Epithelial cell of proximal tubule (primary cell): Measurements from ENCODE around the gene NFKB2. TPM values are rescaled to one million over a fixed set of nuclear protein-coding genes. Genes with fewer than 3 reads are reported as not detected.

ENCODE experiments used
- DNase-seq: peaks from one replicate; pipeline ENCODE4 v3.0.0-alpha.2; 2011; ENCODE audit warnings: low read depth
- H3K4me3 ChIP-seq: 2 replicates; pipeline ENCODE4 v1.5.1; 2011; ENCODE audit warnings: low read depth, mild to moderate bottlenecking, low read length
- total RNA-seq: library from RNA; depleted of rRNA; stranded (reverse); fragments of >200 nt; gene quantifications from 2 replicates; pipeline ENCODE4 v1.2.3, GENCODE V29; 2015
- TF ChIP-seq, protein P1 (sequence below): conservative IDR thresholded peaks from 2 replicates; pipeline ENCODE4 v1.5.1; 2012; ENCODE audit warnings: low read depth, mild to moderate bottlenecking, low read length

NFKB2 gene
- total RNA-seq, 1 donor from 2014 or later: 84.9 TPM

- peak overlapping the region; percentile 28 for H3K4me3 ChIP-seq
- no peak for DNase-seq
These were observed 42.0 kb downstream of the NFKB2 start for GRCh38 chr10:102437515-102437914.

DNA sequence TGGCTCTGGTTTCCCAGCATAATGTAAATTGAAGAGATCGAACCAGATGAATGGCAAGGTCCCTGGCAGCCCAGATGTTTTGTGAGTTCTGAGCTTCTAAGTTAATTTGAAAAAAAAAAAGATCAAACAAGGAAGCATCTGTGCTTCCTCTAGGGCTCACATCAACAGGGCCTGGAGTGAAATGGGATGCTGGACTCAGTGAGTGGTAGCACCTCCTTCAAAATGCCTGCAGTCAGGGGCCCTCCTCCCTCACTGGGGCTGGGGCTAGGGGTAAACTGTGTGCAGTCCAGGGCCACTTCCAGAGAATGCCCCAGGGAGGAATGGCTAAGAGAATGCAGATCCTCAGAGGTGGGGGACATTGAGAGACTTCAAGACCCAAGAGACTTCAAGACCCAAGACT, 42.9 kb downstream of the NFKB2 start:
- no peak for DNase-seq
- H3K4me3 ChIP-seq: peak overlapping the region; percentile 26
- TF ChIP-seq, protein P1, sequence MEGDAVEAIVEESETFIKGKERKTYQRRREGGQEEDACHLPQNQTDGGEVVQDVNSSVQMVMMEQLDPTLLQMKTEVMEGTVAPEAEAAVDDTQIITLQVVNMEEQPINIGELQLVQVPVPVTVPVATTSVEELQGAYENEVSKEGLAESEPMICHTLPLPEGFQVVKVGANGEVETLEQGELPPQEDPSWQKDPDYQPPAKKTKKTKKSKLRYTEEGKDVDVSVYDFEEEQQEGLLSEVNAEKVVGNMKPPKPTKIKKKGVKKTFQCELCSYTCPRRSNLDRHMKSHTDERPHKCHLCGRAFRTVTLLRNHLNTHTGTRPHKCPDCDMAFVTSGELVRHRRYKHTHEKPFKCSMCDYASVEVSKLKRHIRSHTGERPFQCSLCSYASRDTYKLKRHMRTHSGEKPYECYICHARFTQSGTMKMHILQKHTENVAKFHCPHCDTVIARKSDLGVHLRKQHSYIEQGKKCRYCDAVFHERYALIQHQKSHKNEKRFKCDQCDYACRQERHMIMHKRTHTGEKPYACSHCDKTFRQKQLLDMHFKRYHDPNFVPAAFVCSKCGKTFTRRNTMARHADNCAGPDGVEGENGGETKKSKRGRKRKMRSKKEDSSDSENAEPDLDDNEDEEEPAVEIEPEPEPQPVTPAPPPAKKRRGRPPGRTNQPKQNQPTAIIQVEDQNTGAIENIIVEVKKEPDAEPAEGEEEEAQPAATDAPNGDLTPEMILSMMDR: no peak

More at GRCh38 chr10:102437515-102437914, 42.0 kb downstream of the NFKB2 start:
- TF ChIP-seq, protein P1: no peak

- H3K4me3 ChIP-seq: no peak overlapping the region
- TF ChIP-seq, protein P1: no peak
- no peak for DNase-seq
These were observed 49.3 kb downstream of the NFKB2 start for GRCh38 chr10:102444851-102445250.

DNA sequence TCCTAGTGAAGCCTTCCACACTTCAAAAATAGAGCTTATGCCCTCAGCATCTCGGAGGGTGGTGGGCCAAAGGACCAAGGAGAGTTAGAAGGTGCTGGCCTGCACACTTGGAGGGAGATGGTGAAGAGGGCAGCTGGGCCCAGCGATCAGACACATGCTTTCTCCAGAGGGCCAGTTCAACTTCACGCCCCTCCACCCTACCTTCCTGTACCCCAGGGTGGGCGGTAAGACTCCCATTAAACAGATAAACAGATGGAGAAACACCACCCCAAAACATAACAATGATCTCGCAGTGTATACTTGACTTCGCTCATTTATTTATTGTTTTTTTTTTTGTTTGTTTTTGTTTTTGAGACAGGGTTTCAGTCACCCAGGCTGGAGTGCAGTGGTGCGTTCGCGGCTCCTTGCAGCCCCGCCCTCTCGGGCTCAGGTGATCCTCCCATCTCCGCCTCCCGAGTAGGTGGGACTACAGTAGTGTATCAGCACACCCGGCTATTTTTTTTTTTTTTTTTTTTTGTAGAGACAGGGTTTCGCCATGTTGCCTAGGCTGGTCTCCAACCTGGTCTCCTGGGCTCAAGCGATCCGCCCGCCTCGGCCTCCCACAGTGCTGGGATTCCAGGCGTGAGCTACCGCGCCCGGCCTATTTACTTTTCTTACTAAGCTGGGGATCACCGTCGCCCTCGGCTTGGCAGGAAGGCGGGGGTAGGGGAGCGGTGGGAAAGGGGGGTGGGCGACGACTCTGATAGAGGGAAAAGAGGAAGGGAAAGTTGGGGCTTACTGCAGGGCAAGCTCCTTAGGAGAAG, 54.0 kb downstream of the NFKB2 start:
- TF ChIP-seq, protein P1: no peak
- DNase-seq: no peak
- peak overlapping the region; percentile 95 for H3K4me3 ChIP-seq

DNA sequence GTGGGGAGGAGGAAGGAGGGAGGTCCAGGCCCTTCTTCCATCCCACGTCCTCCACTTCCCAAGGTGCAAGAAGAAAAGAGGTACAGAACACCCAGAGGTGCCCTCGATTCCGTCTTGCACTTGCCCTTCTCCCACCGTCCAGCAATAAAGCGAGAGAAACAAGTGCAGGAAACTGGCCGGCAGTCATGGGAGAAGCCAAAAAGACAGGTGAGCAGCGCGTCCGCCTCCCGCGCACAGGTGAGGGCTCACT, 54.5 kb downstream of the NFKB2 start:
- DNase-seq: no peak
- TF ChIP-seq, protein P1: no peak
- H3K4me3 ChIP-seq: peak overlapping the region; percentile 95

DNA sequence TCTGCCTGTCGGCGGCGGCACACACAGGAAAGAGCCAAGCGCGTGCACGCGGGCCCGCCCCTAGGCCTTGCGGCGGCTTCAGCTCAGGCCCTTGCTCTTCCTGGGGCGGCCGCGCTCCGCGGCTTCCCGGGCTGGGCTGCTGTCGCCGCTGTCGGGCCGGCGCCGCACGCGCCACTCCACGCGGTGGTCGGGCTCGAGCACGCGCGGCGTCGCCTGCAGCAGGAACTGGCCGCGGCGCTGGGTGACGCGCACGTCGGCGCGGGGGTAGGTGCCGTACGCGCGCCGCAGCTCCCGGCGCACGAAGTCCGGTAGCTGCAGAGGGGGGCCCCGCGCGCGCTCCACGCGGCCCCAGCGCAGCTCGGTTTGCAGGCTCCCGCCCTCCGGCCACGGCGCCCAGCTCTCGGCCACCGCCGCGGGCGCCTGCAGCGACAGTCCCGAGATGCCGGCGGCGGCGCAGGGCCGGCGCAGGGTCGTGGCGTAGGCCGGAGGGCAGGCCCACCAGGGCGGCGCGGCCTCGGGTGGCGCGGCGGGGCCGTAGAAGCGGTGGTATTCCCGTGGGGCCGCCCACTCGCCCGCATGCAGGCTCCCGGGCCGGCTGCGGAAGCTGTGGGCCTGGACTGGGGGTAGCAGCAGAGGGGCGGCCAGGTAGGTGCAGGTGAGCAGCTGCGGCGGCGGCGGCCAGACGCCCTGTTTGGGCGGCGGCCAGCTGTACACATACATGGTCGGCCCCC, 55.0 kb downstream of the NFKB2 start:
- DNase-seq: no peak

More for the DNA sequence above, 55.0 kb downstream of the NFKB2 start:
- peak overlapping the region; percentile 95 for H3K4me3 ChIP-seq
- TF ChIP-seq, protein P1: no peak
